Keratinocyte (primary cell): ENCODE measurements around the gene NPRL2. TPM values are rescaled to one million over a fixed set of nuclear protein-coding genes. Genes with fewer than 3 reads are reported as not detected.

Experiments
- DNase-seq: peaks from one replicate; pipeline ENCODE4 v3.0.0-alpha.2; 2011; ENCODE audit warnings: low read depth, missing footprints, low spot score
- FAIRE-seq: peaks from 2 replicates; lab custom pipeline; 2011; peaks lifted over from hg19 to GRCh38; lab: Jason Lieb, UNC
- H2AFZ ChIP-seq: 2 replicates; pipeline ENCODE4 v1.6.0; 2012; ENCODE audit warnings: low read length, control low read depth, inconsistent platforms; ENCODE audit not compliant: control insufficient read depth
- H3K27ac ChIP-seq: 2 replicates; pipeline ENCODE4 v1.5.1; 2011; ENCODE audit warnings: low read length; ENCODE audit not compliant: control insufficient read depth, insufficient read depth
- H3K27me3 ChIP-seq: 3 replicates; pipeline ENCODE4 v1.6.0; 2011; ENCODE audit warnings: low read length; ENCODE audit not compliant: control insufficient read depth, insufficient read depth; ENCODE audit errors: extremely low read depth
- H3K36me3 ChIP-seq, 2 experiments: 2 replicates in 1 of 2; 3 replicates in 1 of 2; pipeline ENCODE4 v1.5.1; 2011; ENCODE audit warnings: low read length in 2 of 2, mild to moderate bottlenecking in 1 of 2; ENCODE audit not compliant: control insufficient read depth in 2 of 2, insufficient read depth in 2 of 2; ENCODE audit errors: extremely low read depth in 1 of 2
- H3K4me1 ChIP-seq: 3 replicates; pipeline ENCODE4 v1.5.1; 2011; ENCODE audit warnings: low read length; ENCODE audit not compliant: control insufficient read depth, insufficient read depth; ENCODE audit errors: extremely low read depth
- H3K4me2 ChIP-seq: 3 replicates; pipeline ENCODE4 v1.6.0; 2011; ENCODE audit warnings: low read depth, low read length; ENCODE audit not compliant: control insufficient read depth, insufficient read depth; ENCODE audit errors: extremely low read depth
- H3K4me3 ChIP-seq, 3 experiments: fragments of 200-600 bp in 1 of 3; sonication (generic) in 1 of 3; 2 replicates in 2 of 3; 3 replicates in 1 of 3; pipeline ENCODE4 v1.5.1; 2011 to 2016; ENCODE audit warnings: low read length in 3 of 3, mild to moderate bottlenecking in 3 of 3, control low read depth in 2 of 3, inconsistent platforms in 1 of 3, low read depth in 1 of 3, mixed read lengths in 1 of 3, mixed run types in 1 of 3, moderate library complexity in 1 of 3; ENCODE audit not compliant: control insufficient read depth in 2 of 3, insufficient read depth in 2 of 3; ENCODE audit errors: extremely low read depth in 1 of 3
- H3K79me2 ChIP-seq: 2 replicates; pipeline ENCODE4 v1.6.0; 2012; ENCODE audit warnings: low read length; ENCODE audit not compliant: control insufficient read depth, insufficient read depth
- H3K9ac ChIP-seq: 3 replicates; pipeline ENCODE4 v1.6.0; 2011; ENCODE audit warnings: low read length; ENCODE audit not compliant: control insufficient read depth, insufficient read depth; ENCODE audit errors: extremely low read depth
- H3K9me1 ChIP-seq: 3 replicates; pipeline ENCODE4 v1.6.0; 2011; ENCODE audit warnings: low read length; ENCODE audit not compliant: control insufficient read depth, insufficient read depth; ENCODE audit errors: extremely low read depth
- H3K9me3 ChIP-seq: 2 replicates; pipeline ENCODE4 v1.5.1; 2012; ENCODE audit warnings: low read depth, low read length; ENCODE audit not compliant: control insufficient read depth
- H4K20me1 ChIP-seq: 3 replicates; pipeline ENCODE4 v1.6.0; 2011; ENCODE audit warnings: low read length; ENCODE audit not compliant: control insufficient read depth, insufficient read depth; ENCODE audit errors: extremely low read depth
- CTCF ChIP-seq, 3 experiments: IDR thresholded peaks in 1 of 3; conservative IDR thresholded peaks in 1 of 3; optimal IDR thresholded peaks in 1 of 3; 2 replicates in 2 of 3; 3 replicates in 1 of 3; pipeline versions ENCODE3 to v1.5.1; 2011; ENCODE audit warnings: low read length in 3 of 3, mild to moderate bottlenecking in 3 of 3, moderate library complexity in 2 of 3, control low read depth in 1 of 3, inconsistent platforms in 1 of 3; ENCODE audit not compliant: insufficient read depth in 2 of 3; ENCODE audit errors: extremely low read depth in 1 of 3
- EZH2 ChIP-seq: IDR thresholded peaks from one replicate; pipeline ENCODE4 v1.6.1; 2012; ENCODE audit warnings: inconsistent platforms, mild to moderate bottlenecking, low read length, moderate library complexity
- dilution Hi-C: fragments of 300-500 bp; cut with MboI; formaldehyde crosslinking; loops from one replicate; pipeline ENCODE4 v1.7.0; 2020; ENCODE audit warnings: low sequenced_read_pairs; ENCODE audit not compliant: extremely low pct_ligation_motif_present
- polyA plus RNA-seq, 5 experiments: library from polyadenylated mRNA; depleted of rRNA in 3 of 5; stranded (reverse) in 3 of 5; stranded (forward) in 1 of 5; unstranded in 1 of 5; fragments of >200 nt; gene quantifications; 1 replicate in 1 of 5; 2 replicates in 3 of 5; 3 replicates in 1 of 5; pipeline versions ENCODE4 v1.2.1 to v1.2.3, GENCODE V29; 2011 to 2012; ENCODE audit warnings: missing spikeins in 2 of 5, low read depth in 1 of 5, low replicate concordance in 1 of 5

NPRL2 gene
- polyA plus RNA-seq, 1 donor (not counting 4 experiments of a cell fraction or from before 2014, with no cell fraction given) = 20.6 TPM

GRCh38 chr3:50373146-50374051 lies 22.8 kb upstream of the NPRL2 start:
- DNase-seq (no peak), FAIRE-seq (no peak)
- no peak overlapping the region for H3K9ac ChIP-seq
- H3K4me2 ChIP-seq = no peak overlapping the region
- no peak for TF ChIP-seq EZH2
- no peak for TF ChIP-seq CTCF (optimal IDR thresholded peaks at IDR 0.05 in 1 of 3, IDR thresholded peaks at IDR 0.05 in 1 of 3, conservative IDR thresholded peaks at IDR 0.05 in 1 of 3; ENCODE audit: extremely low read depth in 1 of 3, insufficient read depth in 2 of 3, low read length in 3 of 3)
- H3K36me3 ChIP-seq = no peaks in the 10 kb centered on the region
- H2AFZ ChIP-seq = no peak overlapping the region
- H3K27ac ChIP-seq = no peak overlapping the region
- H3K9me3 ChIP-seq = no peaks in the 10 kb centered on the region
- H3K79me2 ChIP-seq = no peaks in the 10 kb centered on the region
- dilution Hi-C loops = no loop called here
- H3K9me1 ChIP-seq = no peaks in the 10 kb centered on the region
- H3K27me3 ChIP-seq = peaks cover 10% of the 10 kb centered on the region
- no peak overlapping the region for H3K4me3 ChIP-seq
- no peaks in the 10 kb centered on the region for H4K20me1 ChIP-seq
- peaks cover 5% of the 10 kb centered on the region for H3K4me1 ChIP-seq

GRCh38 chr3:50372349-50372748 lies 21.8 kb upstream of the NPRL2 start:
- no peak for FAIRE-seq
- no peak overlapping the region for H3K4me3 ChIP-seq

More at GRCh38 chr3:50372349-50372748, 21.8 kb upstream of the NPRL2 start:
- TF ChIP-seq EZH2 (no peak), CTCF (optimal IDR thresholded peaks at IDR 0.05 in 1 of 3, IDR thresholded peaks at IDR 0.05 in 1 of 3, conservative IDR thresholded peaks at IDR 0.05 in 1 of 3; ENCODE audit: extremely low read depth in 1 of 3, insufficient read depth in 2 of 3, low read length in 3 of 3) (no peak)
- DNase-seq = no peak
- Histone ChIP-seq H3K27me3 (peaks cover 10% of the 10 kb centered on the region), H3K27ac (no peak overlapping the region), H3K79me2 (no peaks in the 10 kb centered on the region), H4K20me1 (no peaks in the 10 kb centered on the region), H2AFZ (no peak overlapping the region), H3K36me3 (no peaks in the 10 kb centered on the region), H3K9me1 (no peaks in the 10 kb centered on the region), H3K9ac (no peak overlapping the region), H3K4me1 (peaks cover 7% of the 10 kb centered on the region), H3K9me3 (no peaks in the 10 kb centered on the region), H3K4me2 (no peak overlapping the region)
- dilution Hi-C loops = no loop called here
